Hepatic stellate cell (primary cell): ENCODE measurements around the gene SLC10A4.

Source experiments
- DNase-seq: peaks from one replicate; pipeline ENCODE4 v3.0.0; 2011; ENCODE audit warnings: low spot score

Gene SLC10A4

GRCh38 chr4:48489683-48490011, 6.5 kb downstream of the SLC10A4 start:
- DNase-seq: no peak

- no peak for DNase-seq
Measured at GRCh38 chr4:48490012-48490679, 7.0 kb downstream of the SLC10A4 start, which contains the start of gene ZAR1. ZAR1 (plus strand) TSS chr4:48490252; CDS start chr4:48490292, 40 bp downstream.

GRCh38 chr4:48490680-48491513, 7.8 kb downstream of the SLC10A4 start:
- DNase-seq: no peak

DNA sequence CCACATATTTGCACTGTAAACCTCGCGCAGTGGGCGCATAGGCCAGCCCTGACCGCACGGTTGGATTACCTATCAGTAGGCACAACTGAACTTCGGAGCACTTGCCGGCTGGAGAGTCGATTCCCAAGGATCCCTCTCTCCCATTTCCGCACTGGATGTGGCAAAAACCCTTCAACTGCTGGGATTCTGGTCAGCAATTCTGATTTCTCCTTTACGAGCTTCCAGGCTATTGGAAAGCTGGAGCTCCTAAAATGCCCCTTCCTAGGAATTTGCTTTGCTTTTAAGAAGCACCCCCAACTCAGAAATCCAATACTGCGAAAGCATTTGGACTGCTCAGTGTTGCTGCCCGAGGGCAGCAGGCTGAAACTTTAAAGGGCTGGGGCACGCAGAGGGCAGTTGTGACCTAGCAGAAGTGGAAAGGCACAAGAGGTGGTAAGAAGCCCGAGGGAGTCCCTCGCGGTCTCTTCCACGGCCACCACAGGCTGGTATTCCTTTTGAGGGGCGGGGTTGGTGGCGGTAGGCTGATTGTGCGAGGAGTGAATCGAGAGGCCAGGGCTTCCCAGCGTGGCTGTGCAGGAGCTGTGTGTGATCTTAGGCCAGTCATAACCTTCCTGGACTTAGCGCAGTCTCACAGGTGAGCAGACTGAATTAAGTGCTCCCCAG, 8.5 kb downstream of the SLC10A4 start:
- DNase-seq: no peak

GRCh38 chr4:48493452-48494100, 10.4 kb downstream of the SLC10A4 start:
- no peak for DNase-seq

- no peak for DNase-seq
Measured at GRCh38 chr4:48495941-48496340, 12.8 kb downstream of the SLC10A4 start.

- DNase-seq: no peak
Measured at GRCh38 chr4:48498895-48499294, 15.8 kb downstream of the SLC10A4 start.

DNA sequence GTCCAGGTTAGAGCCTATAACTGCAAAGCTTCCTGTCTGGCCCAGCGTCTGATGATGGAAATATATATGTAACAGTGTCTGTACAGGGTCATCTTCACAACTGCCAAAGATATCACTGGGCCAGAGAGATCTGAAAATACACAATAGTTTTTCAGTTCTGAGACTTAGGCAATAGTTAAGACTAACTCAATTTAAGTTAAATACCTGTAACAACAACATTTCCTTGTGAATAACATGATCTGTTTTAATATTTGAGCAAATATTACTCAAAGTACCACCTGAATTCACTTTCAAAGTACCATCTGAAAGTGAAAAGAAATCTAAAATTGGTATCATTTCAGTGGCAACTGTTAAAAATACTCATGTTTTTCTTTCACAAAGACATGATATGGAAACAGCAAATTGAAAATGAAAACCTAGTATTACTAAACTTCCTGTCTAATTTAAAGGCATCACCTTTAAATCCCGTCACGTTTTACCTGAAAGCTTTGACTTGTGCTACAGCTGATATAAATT, 16.5 kb downstream of the SLC10A4 start:
- no peak for DNase-seq

DNA sequence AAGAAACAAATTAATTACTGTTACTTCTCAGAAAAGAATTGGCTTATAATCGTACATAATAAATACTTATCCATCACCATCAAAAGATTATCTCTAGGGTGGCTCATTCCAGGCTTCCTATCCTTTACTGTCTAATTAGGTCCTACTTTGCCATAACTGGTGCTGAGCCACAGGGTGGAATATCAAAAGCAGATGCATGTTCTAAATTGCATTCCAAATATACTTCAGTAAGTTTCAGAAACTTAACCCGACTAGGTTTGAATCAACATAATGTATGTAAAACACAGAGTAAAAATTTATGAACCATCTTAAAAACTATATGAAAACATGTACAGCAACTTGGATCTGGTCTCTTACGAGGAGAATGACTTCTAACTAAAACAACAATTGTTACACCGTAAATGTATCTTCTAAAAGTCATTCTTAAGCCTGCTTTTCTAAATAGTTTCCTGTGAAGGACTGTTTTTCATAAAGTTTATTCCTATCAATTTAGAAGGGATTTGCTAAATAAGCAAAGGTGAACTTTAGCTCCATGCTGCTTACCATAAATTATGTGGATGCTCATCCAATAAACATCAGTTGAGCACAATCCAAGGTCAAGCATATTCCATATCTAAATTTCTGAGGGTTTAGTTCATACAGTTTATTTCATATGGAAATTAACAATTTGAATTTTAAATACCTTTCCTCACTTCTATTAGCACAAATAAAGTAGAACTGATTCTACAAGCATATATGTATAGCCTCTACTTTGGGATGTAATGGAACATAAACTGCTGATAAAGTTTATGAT, 20.3 kb downstream of the SLC10A4 start:
- no peak for DNase-seq

- no peak for DNase-seq
Measured at GRCh38 chr4:48504026-48504330, 20.8 kb downstream of the SLC10A4 start.

GRCh38 chr4:48504352-48504751, 21.2 kb downstream of the SLC10A4 start:
- DNase-seq: no peak

DNA sequence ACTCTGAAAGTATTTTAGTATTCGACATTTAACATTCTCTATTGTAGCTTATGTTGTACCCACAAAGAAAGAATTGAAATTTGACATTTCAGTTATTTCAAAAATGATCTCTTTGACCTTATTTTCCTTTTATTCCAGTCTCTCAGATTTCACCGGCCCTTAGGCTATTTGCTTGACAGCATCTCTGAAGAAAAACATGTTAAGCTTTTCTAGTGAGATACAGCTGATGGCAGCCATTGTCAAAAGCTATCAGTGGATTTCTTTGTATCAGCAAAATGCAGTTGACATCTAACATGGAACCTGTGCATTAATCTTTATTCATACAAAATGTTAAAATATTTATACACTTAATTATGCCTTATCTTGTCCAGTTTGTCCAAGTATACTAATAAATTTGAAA, 23.6 kb downstream of the SLC10A4 start:
- no peak for DNase-seq

GRCh38 chr4:48509543-48509942, 26.4 kb downstream of the SLC10A4 start:
- DNase-seq: no peak

- no peak for DNase-seq
Measured at GRCh38 chr4:48518143-48518542, 35.0 kb downstream of the SLC10A4 start.

GRCh38 chr4:48526406-48526805, 43.3 kb downstream of the SLC10A4 start:
- DNase-seq: no peak

GRCh38 chr4:48538358-48538757, 55.2 kb downstream of the SLC10A4 start:
- DNase-seq: no peak
